H1 (cell line): ENCODE data around the gene USP30. TPM values are rescaled to one million over a fixed set of nuclear protein-coding genes. Genes with fewer than 3 reads are reported as not detected.

Experiments used
- CTCF ChIA-PET: fragments of 300-600 bp; sonication (Branson Sonifier 250); formaldehyde crosslinking; loops from one replicate; lab custom pipeline; 2021; ENCODE audit not compliant: partially characterized antibody; lab: Charles Lee
- POLR2A ChIA-PET: fragments of 300-600 bp; sonication (Branson Sonifier 250); formaldehyde crosslinking; loops from one replicate; lab custom pipeline; 2021; ENCODE audit warnings: inconsistent platforms; ENCODE audit not compliant: partially characterized antibody; lab: Charles Lee
- DNase-seq, 2 experiments: peaks; one replicate each; pipeline versions ENCODE4 v3.0.0 to v3.0.0-alpha.2; 2010 to 2022; ENCODE audit warnings: low spot score in 2 of 2, low read depth in 1 of 2, mixed read lengths in 1 of 2
- FAIRE-seq: peaks from 2 replicates; lab custom pipeline; 2011; peaks lifted over from hg19 to GRCh38; lab: Jason Lieb, UNC
- H2AFZ ChIP-seq: 2 replicates; pipeline ENCODE4 v1.8.1; 2012; ENCODE audit warnings: low read length, inconsistent platforms
- H2AK5ac ChIP-seq: 2 replicates; pipeline ENCODE4 v1.6.1; 2013; ENCODE audit warnings: low read depth, low read length
- H2BK120ac ChIP-seq: replicated peaks from 2 replicates; pipeline ENCODE3; 2013; ENCODE audit warnings: low read depth, low read length, inconsistent platforms
- H2BK12ac ChIP-seq: 2 replicates; pipeline ENCODE4 v1.6.1; 2013; ENCODE audit warnings: low read depth, low read length
- H2BK15ac ChIP-seq: 2 replicates; pipeline ENCODE4 v1.6.1; 2013; ENCODE audit warnings: low read length
- H2BK20ac ChIP-seq: 2 replicates; pipeline ENCODE4 v1.6.1; 2013; ENCODE audit warnings: low read length
- H2BK5ac ChIP-seq: 2 replicates; pipeline ENCODE4 v1.6.1; 2013; ENCODE audit warnings: low read depth, low read length
- H3K14ac ChIP-seq: 2 replicates; pipeline ENCODE4 v1.6.1; 2013; ENCODE audit warnings: inconsistent platforms; ENCODE audit not compliant: insufficient read length
- H3K18ac ChIP-seq: 2 replicates; pipeline ENCODE4 v1.6.1; 2013; ENCODE audit warnings: low read length; ENCODE audit errors: extremely low read depth
- H3K23ac ChIP-seq: 2 replicates; pipeline ENCODE4 v1.6.1; 2013; ENCODE audit warnings: inconsistent platforms; ENCODE audit not compliant: insufficient read length
- H3K23me2 ChIP-seq: 2 replicates; pipeline ENCODE4 v1.6.1; 2013; ENCODE audit warnings: low read depth, low read length
- H3K27ac ChIP-seq: 2 replicates; pipeline ENCODE4 v1.6.1; 2011; ENCODE audit warnings: low read depth, low read length, inconsistent platforms
- H3K27me3 ChIP-seq, 4 experiments: replicated peaks in 1 of 4; 1 replicate in 1 of 4; 2 replicates in 3 of 4; pipeline versions ENCODE4 v1.6.1 to v1.8.1; 2011 to 2013; ENCODE audit warnings: low read length in 3 of 4, mild to moderate bottlenecking in 3 of 4, inconsistent platforms in 2 of 4, mixed read lengths in 2 of 4, moderate library complexity in 1 of 4; ENCODE audit not compliant: control insufficient read depth in 3 of 4, insufficient read depth in 3 of 4; ENCODE audit errors: extremely low read depth in 1 of 4
- H3K36me3 ChIP-seq, 4 experiments: 2 replicates each; pipeline versions ENCODE4 v1.6.1 to v1.8.1; 2011 to 2013; ENCODE audit warnings: mild to moderate bottlenecking in 4 of 4, low read length in 3 of 4, moderate library complexity in 2 of 4, control low read depth in 1 of 4, inconsistent platforms in 1 of 4; ENCODE audit not compliant: insufficient read depth in 4 of 4, control insufficient read depth in 2 of 4
- H3K4ac ChIP-seq: replicated peaks from 2 replicates; pipeline ENCODE3; 2013; ENCODE audit warnings: low read length, low read depth, mixed read lengths, inconsistent platforms; ENCODE audit not compliant: insufficient read length
- H3K4me1 ChIP-seq, 4 experiments: replicated peaks in 1 of 4; 1 replicate in 1 of 4; 2 replicates in 3 of 4; pipeline versions ENCODE4 v1.6.1 to v1.8.1; 2011 to 2013; ENCODE audit warnings: low read length in 3 of 4, inconsistent platforms in 2 of 4, mixed read lengths in 1 of 4; ENCODE audit not compliant: insufficient read depth in 4 of 4, control insufficient read depth in 3 of 4
- H3K4me2 ChIP-seq, 2 experiments: 2 replicates each; pipeline versions ENCODE4 v1.6.1 to v1.8.1; 2011 to 2013; ENCODE audit warnings: low read depth in 2 of 2, low read length in 2 of 2, control low read depth in 1 of 2, inconsistent platforms in 1 of 2, mild to moderate bottlenecking in 1 of 2; ENCODE audit not compliant: insufficient read depth in 1 of 2
- H3K4me3 ChIP-seq, 4 experiments: fragments of 200-600, 300-600 bp in 1 of 4; sonication (generic), shearing (Covaris generic), sonication (Bioruptor Twin) in 1 of 4; 2 replicates each; pipeline versions ENCODE4 v1.5.1 to v1.8.1; 2011 to 2016; ENCODE audit warnings: low read length in 4 of 4, low read depth in 3 of 4, control low read depth in 2 of 4, inconsistent platforms in 2 of 4, mild to moderate bottlenecking in 2 of 4, mixed read lengths in 1 of 4, moderate library complexity in 1 of 4; ENCODE audit not compliant: insufficient read depth in 2 of 4; ENCODE audit errors: extremely low read depth in 1 of 4
- H3K56ac ChIP-seq: replicated peaks from 2 replicates; pipeline ENCODE3; 2013; ENCODE audit warnings: low read depth, mild to moderate bottlenecking, mixed read lengths, low read length, inconsistent platforms; ENCODE audit not compliant: insufficient read length
- H3K79me1 ChIP-seq: 2 replicates; pipeline ENCODE4 v1.6.1; 2013; ENCODE audit warnings: low read depth, low read length, control low read depth
- H3K79me2 ChIP-seq, 2 experiments: 2 replicates each; pipeline versions ENCODE4 v1.6.1 to v1.8.1; 2012 to 2013; ENCODE audit warnings: low read length in 2 of 2, mild to moderate bottlenecking in 2 of 2, inconsistent platforms in 1 of 2; ENCODE audit not compliant: insufficient read depth in 2 of 2, control insufficient read depth in 1 of 2
- H3K9ac ChIP-seq, 4 experiments: replicated peaks in 1 of 4; 1 replicate in 1 of 4; 2 replicates in 3 of 4; pipeline versions ENCODE4 v1.6.1 to v1.8.1; 2011 to 2013; ENCODE audit warnings: low read depth in 3 of 4, low read length in 3 of 4, control low read depth in 2 of 4, mild to moderate bottlenecking in 2 of 4, moderate library complexity in 2 of 4, inconsistent platforms in 1 of 4; ENCODE audit errors: extremely low read depth in 1 of 4
- H3K9me3 ChIP-seq, 2 experiments: 2 replicates each; pipeline versions ENCODE4 v1.6.1 to v1.8.1; 2012 to 2013; ENCODE audit warnings: mild to moderate bottlenecking in 2 of 2, moderate library complexity in 2 of 2, control low read depth in 1 of 2, inconsistent platforms in 1 of 2, low read depth in 1 of 2, low read length in 1 of 2, mixed read lengths in 1 of 2; ENCODE audit not compliant: insufficient read depth in 2 of 2
- H4K20me1 ChIP-seq, 2 experiments: replicated peaks in 1 of 2; 2 replicates each; pipeline versions ENCODE3 to v1.8.1; 2011 to 2013; ENCODE audit warnings: inconsistent platforms in 2 of 2, low read length in 2 of 2, mild to moderate bottlenecking in 1 of 2; ENCODE audit not compliant: insufficient read depth in 2 of 2, control insufficient read depth in 1 of 2
- H4K5ac ChIP-seq: 2 replicates; pipeline ENCODE4 v1.6.1; 2013; ENCODE audit warnings: low read length, low read depth, mixed read lengths, inconsistent platforms; ENCODE audit not compliant: insufficient read length
- H4K8ac ChIP-seq: 2 replicates; pipeline ENCODE4 v1.8.0; 2013; ENCODE audit warnings: mild to moderate bottlenecking, moderate library complexity, low read length, inconsistent platforms; ENCODE audit not compliant: insufficient read depth; ENCODE audit errors: extremely low read depth
- H4K91ac ChIP-seq: replicated peaks from 2 replicates; pipeline ENCODE3; 2013; ENCODE audit warnings: low read length, mixed read lengths, inconsistent platforms; ENCODE audit not compliant: insufficient read length
- CEBPB ChIP-seq: IDR thresholded peaks from 2 replicates; pipeline ENCODE4 v1.6.1; 2012; ENCODE audit warnings: low read depth, low read length
- EGR1 ChIP-seq: IDR thresholded peaks from 2 replicates; pipeline ENCODE4 v1.6.1; 2011; ENCODE audit warnings: low read depth, low read length, borderline replicate concordance
- EP300 ChIP-seq, 2 experiments: IDR thresholded peaks; 1 replicate in 1 of 2; 2 replicates in 1 of 2; pipeline ENCODE4 v1.6.1; 2011 to 2012; ENCODE audit warnings: low read depth in 2 of 2, low read length in 2 of 2, mild to moderate bottlenecking in 2 of 2, borderline replicate concordance in 1 of 2, inconsistent platforms in 1 of 2, moderate library complexity in 1 of 2
- FOSL1 ChIP-seq: IDR thresholded peaks from 2 replicates; pipeline ENCODE4 v1.6.1; 2011; ENCODE audit warnings: mild to moderate bottlenecking, low read depth, low read length, moderate library complexity; ENCODE audit not compliant: insufficient read depth
- JUND ChIP-seq: IDR thresholded peaks from 2 replicates; pipeline ENCODE4 v1.6.1; 2011; ENCODE audit warnings: mild to moderate bottlenecking, improper control_type of control experiment, low read length
- KDM5A ChIP-seq: fragments of 200-600 bp; IDR thresholded peaks from 2 replicates; pipeline ENCODE4 v1.7.1; 2012; ENCODE audit warnings: mild to moderate bottlenecking, low read length, inconsistent platforms, mixed read lengths
- MAFK ChIP-seq: IDR thresholded peaks from 2 replicates; pipeline ENCODE4 v1.6.1; 2012; ENCODE audit warnings: low read depth, mild to moderate bottlenecking, improper control_type of control experiment, low read length
- MAX ChIP-seq: IDR thresholded peaks from 2 replicates; pipeline ENCODE4 v1.6.1; 2012; ENCODE audit warnings: inconsistent platforms
- POLR2AphosphoS5 ChIP-seq: IDR thresholded peaks from 2 replicates; pipeline ENCODE4 v1.6.1; 2011; ENCODE audit warnings: low read depth, low read length
- RAD21 ChIP-seq, 2 experiments: IDR thresholded peaks in 1 of 2; conservative IDR thresholded peaks in 1 of 2; 2 replicates each; pipeline ENCODE4 v1.6.1; 2011; ENCODE audit warnings: low read depth in 2 of 2, low read length in 2 of 2, improper control_type of control experiment in 1 of 2, inconsistent platforms in 1 of 2, mild to moderate bottlenecking in 1 of 2, moderate library complexity in 1 of 2
- SIN3A ChIP-seq, 2 experiments: IDR thresholded peaks in 1 of 2; conservative IDR thresholded peaks in 1 of 2; 2 replicates each; pipeline ENCODE4 v1.6.1; 2011 to 2012; ENCODE audit warnings: low read length in 2 of 2, improper control_type of control experiment in 1 of 2, low read depth in 1 of 2, mild to moderate bottlenecking in 1 of 2
- SIX5 ChIP-seq: IDR thresholded peaks from 2 replicates; pipeline ENCODE4 v1.6.1; 2011; ENCODE audit warnings: mild to moderate bottlenecking, low read depth, low read length
- SP2 ChIP-seq: IDR thresholded peaks from 2 replicates; pipeline ENCODE4 v1.6.1; 2012; ENCODE audit warnings: mild to moderate bottlenecking, low read length, inconsistent platforms
- SUZ12 ChIP-seq: fragments of 200-600 bp; sonication (generic); IDR thresholded peaks from 2 replicates; pipeline ENCODE4 v1.6.1; 2012; ENCODE audit warnings: mild to moderate bottlenecking, inconsistent platforms, low read length, moderate library complexity, mixed read lengths
- TAF7 ChIP-seq: optimal IDR thresholded peaks from 2 replicates; pipeline ENCODE3; 2011; ENCODE audit warnings: low read depth, mild to moderate bottlenecking, inconsistent platforms, low read length, moderate library complexity, borderline replicate concordance
- WGBS, 2 experiments: shearing (Covaris generic) in 1 of 2; methylation state at CpG; one replicate each; pipeline versions ENCODE4 v1.1.6 to v1.1.7; 2013 to 2015; ENCODE audit warnings: low lambda C conversion rate in 2 of 2, mixed read lengths in 2 of 2, inconsistent platforms in 1 of 2, low coverage in 1 of 2, missing lambda C conversion rate in 1 of 2; ENCODE audit not compliant: insufficient replicate concordance in 2 of 2, insufficient coverage in 1 of 2, insufficient read length in 1 of 2; ENCODE audit errors: extremely low coverage in 1 of 2, missing lambda C conversion rate in 1 of 2; 5-methylcytosine and 5-hydroxymethylcytosine counted together
- polyA plus RNA-seq, 7 experiments: library from polyadenylated mRNA; depleted of rRNA in 3 of 7; stranded (reverse) in 5 of 7; unstranded in 2 of 7; fragments of >200 nt in 5 of 7; fragments of 200-250 nt in 2 of 7; gene quantifications; 1 replicate in 5 of 7; 2 replicates in 1 of 7; 4 replicates in 1 of 7; pipeline versions ENCODE4 v1.2.1 to v1.2.3, GENCODE V29; 2011 to 2013; ENCODE audit warnings: missing spikeins in 2 of 7, mixed read lengths in 2 of 7
- total RNA-seq: library from RNA; stranded (reverse); fragmentation: NEBNext Ultra II Directional; extraction: Animal tissue kit (Norgen Biotek cat#: 25700); gene quantifications from 2 replicates; pipeline ENCODE4 v1.2.1, GENCODE V29; 2021

USP30 gene
- total and polyA plus RNA-seq, 2 of the 8 experiments (the other 6 are each of a cell fraction or from before 2014, with no cell fraction given), result 7.0 to 12.2 TPM

GRCh38 chr12:109058773-109059172 is 6.4 kb downstream of the USP30 start:
- H2BK15ac ChIP-seq, result no peak overlapping the region
- no peak overlapping the region for H2BK20ac ChIP-seq
- H3K14ac ChIP-seq, result no peak overlapping the region
- no peak overlapping the region for H2BK120ac ChIP-seq
- no peaks in the 10 kb centered on the region for H3K9me3 ChIP-seq
- 89% methylated on average over 6 of the region's 6 CpGs; no CpG with 5 or more reads in 1 of the 2 experiments for WGBS, 2 experiments
- H3K9ac ChIP-seq, result no peak overlapping the region
- no peak overlapping the region for H2BK5ac ChIP-seq
- H3K23ac ChIP-seq, result no peak overlapping the region
- H4K8ac ChIP-seq, result no peak overlapping the region
- H3K23me2 ChIP-seq, result no peaks in the 10 kb centered on the region
- H2BK12ac ChIP-seq, result no peak overlapping the region
- no peaks in the 10 kb centered on the region for H3K79me2 ChIP-seq
- TF ChIP-seq SIN3A (conservative IDR thresholded peaks at IDR 0.05 in 1 of 2, IDR thresholded peaks at IDR 0.05 in 1 of 2; ENCODE audit: low read depth in 1 of 2, low read length in 2 of 2), result no peak
- no peak for TF ChIP-seq SIX5
- no peak for TF ChIP-seq SUZ12
- no peak for TF ChIP-seq MAX
- TF ChIP-seq SP2, result no peak
- TF ChIP-seq EGR1, result no peak
- no peak for TF ChIP-seq KDM5A
- TF ChIP-seq JUND, result no peak
- no peak for TF ChIP-seq TAF7
- TF ChIP-seq RAD21 (IDR thresholded peaks at IDR 0.05 in 1 of 2, conservative IDR thresholded peaks at IDR 0.05 in 1 of 2; ENCODE audit: low read depth in 2 of 2, low read length in 2 of 2), result no peak
- TF ChIP-seq POLR2AphosphoS5, result no peak
- no peak for TF ChIP-seq EP300 (IDR thresholded peaks at IDR 0.05; ENCODE audit: borderline replicate concordance in 1 of 2, low read depth in 2 of 2, low read length in 2 of 2)
- no peak for TF ChIP-seq MAFK
- TF ChIP-seq FOSL1, result no peak
- TF ChIP-seq CEBPB, result no peak
- H2AFZ ChIP-seq, result no peak overlapping the region
- no peaks in the 10 kb centered on the region for H3K79me1 ChIP-seq
- H3K56ac ChIP-seq, result no peak overlapping the region
- no peak for FAIRE-seq
- H3K4me3 ChIP-seq, result no peak overlapping the region
- no peak overlapping the region for H4K91ac ChIP-seq
- no peak overlapping the region for H3K4ac ChIP-seq
- no peak overlapping the region for H4K5ac ChIP-seq
- H4K20me1 ChIP-seq, result no peaks in the 10 kb centered on the region
- no peak overlapping the region for H2AK5ac ChIP-seq
- no peak overlapping the region for H3K27ac ChIP-seq
- ChIA-PET CTCF (interaction anchor here (1.6 to 2.4 kb wide), 2 partner anchors 10 to 89 kb away, joined by 3 to 10 read pairs; no protein-coding TSS in a partner anchor), POLR2A (no interaction called here)
- H3K18ac ChIP-seq, result no peak overlapping the region
- no peak for DNase-seq
- no peaks in the 10 kb centered on the region for H3K36me3 ChIP-seq
- no peak overlapping the region for H3K4me2 ChIP-seq
- no peaks in the 10 kb centered on the region for H3K27me3 ChIP-seq
- H3K4me1 ChIP-seq, result no peaks in the 10 kb centered on the region
